ES-I3 (cell line): Measurements from ENCODE around the gene ZC3H18.

Experiments
- H3K36me3 ChIP-seq: 2 replicates; pipeline ENCODE4 v1.6.1; 2013; ENCODE audit warnings: mild to moderate bottlenecking, low read length, control low read depth, moderate library complexity; ENCODE audit not compliant: insufficient read depth
- H3K4me1 ChIP-seq: 2 replicates; pipeline ENCODE4 v1.6.1; 2013; ENCODE audit warnings: mild to moderate bottlenecking, control low read depth, low read length; ENCODE audit not compliant: insufficient read depth
- H3K9ac ChIP-seq: 2 replicates; pipeline ENCODE4 v1.6.1; 2013; ENCODE audit warnings: low read depth, mild to moderate bottlenecking, low read length, moderate library complexity
- H3K9me3 ChIP-seq: 2 replicates; pipeline ENCODE4 v1.6.1; 2013; ENCODE audit warnings: mild to moderate bottlenecking, low read length, moderate library complexity; ENCODE audit not compliant: control insufficient read depth, insufficient read depth

Gene ZC3H18

GRCh38 chr16:88552815-88553214 is 17.4 kb upstream of the ZC3H18 start:
- Histone ChIP-seq H3K9ac (no peak overlapping the region), H3K4me1 (0 out of 2 replicates have a peak, but pooled peaks cover 3% of the 10 kb centered on the region)

GRCh38 chr16:88553739-88554138 is 16.5 kb upstream of the ZC3H18 start:
- no peak overlapping the region for H3K9ac ChIP-seq
- 0 out of 2 replicates have a peak, but pooled peaks cover 3% of the 10 kb centered on the region for H3K4me1 ChIP-seq
- no peaks in the 10 kb centered on the region for H3K9me3 ChIP-seq
- no peaks in the 10 kb centered on the region for H3K36me3 ChIP-seq

More at GRCh38 chr16:88552815-88553214, 17.4 kb upstream of the ZC3H18 start:
- H3K36me3 ChIP-seq = no peaks in the 10 kb centered on the region
- no peaks in the 10 kb centered on the region for H3K9me3 ChIP-seq

GRCh38 chr16:88554711-88555264 is 15.4 kb upstream of the ZC3H18 start:
- 0 out of 2 replicates have a peak, but pooled peaks cover 3% of the 10 kb centered on the region for H3K4me1 ChIP-seq
- H3K9me3 ChIP-seq = no peaks in the 10 kb centered on the region
- no peaks in the 10 kb centered on the region for H3K36me3 ChIP-seq
- no peak overlapping the region for H3K9ac ChIP-seq

GRCh38 chr16:88556294-88556988 is 13.8 kb upstream of the ZC3H18 start:
- Histone ChIP-seq H3K4me1 (0 out of 2 replicates have a peak, but pooled peaks cover 3% of the 10 kb centered on the region), H3K9me3 (no peaks in the 10 kb centered on the region), H3K9ac (no peak overlapping the region), H3K36me3 (no peaks in the 10 kb centered on the region)

GRCh38 chr16:88558457-88559442 is 11.5 kb upstream of the ZC3H18 start:
- no peaks in the 10 kb centered on the region for H3K9me3 ChIP-seq
- H3K36me3 ChIP-seq = no peaks in the 10 kb centered on the region
- 0 out of 2 replicates have a peak, but pooled peaks cover 3% of the 10 kb centered on the region for H3K4me1 ChIP-seq
- no peak overlapping the region for H3K9ac ChIP-seq

- Histone ChIP-seq H3K9ac (no peak overlapping the region), H3K9me3 (no peaks in the 10 kb centered on the region), H3K36me3 (no peaks in the 10 kb centered on the region), H3K4me1 (no peaks in the 10 kb centered on the region)
Observed at GRCh38 chr16:88560714-88561484, 9.3 kb upstream of the ZC3H18 start.

- H3K36me3 ChIP-seq = no peaks in the 10 kb centered on the region
- H3K9ac ChIP-seq = peak overlapping the region; percentile 28; the same call in 1 of the 2 replicates
- no peaks in the 10 kb centered on the region for H3K4me1 ChIP-seq
- H3K9me3 ChIP-seq = no peaks in the 10 kb centered on the region
Observed at GRCh38 chr16:88561485-88562359, 8.5 kb upstream of the ZC3H18 start.

- Histone ChIP-seq H3K9ac (no peak overlapping the region), H3K4me1 (peaks cover under 1% of the 10 kb centered on the region; the same call in 1 of the 2 replicates), H3K9me3 (no peaks in the 10 kb centered on the region)
Observed at GRCh38 chr16:88566158-88566557, 4.0 kb upstream of the ZC3H18 start.

GRCh38 chr16:88568710-88569613 is 1.2 kb upstream of the ZC3H18 start:
- no peaks in the 10 kb centered on the region for H3K9me3 ChIP-seq
- peak overlapping the region; percentile 97 for H3K9ac ChIP-seq
- peaks cover 6% of the 10 kb centered on the region for H3K4me1 ChIP-seq
- no peaks in the 10 kb centered on the region for H3K36me3 ChIP-seq

More at GRCh38 chr16:88566158-88566557, 4.0 kb upstream of the ZC3H18 start:
- H3K36me3 ChIP-seq = no peaks in the 10 kb centered on the region

- peak overlapping the region; percentile 97 for H3K9ac ChIP-seq
- peaks cover 6% of the 10 kb centered on the region for H3K4me1 ChIP-seq
- no peaks in the 10 kb centered on the region for H3K9me3 ChIP-seq
- no peaks in the 10 kb centered on the region for H3K36me3 ChIP-seq
Observed at GRCh38 chr16:88569614-88569984, 604 bp upstream of the ZC3H18 start.

- H3K36me3 ChIP-seq = no peaks in the 10 kb centered on the region
- H3K4me1 ChIP-seq = peaks cover 6% of the 10 kb centered on the region
- H3K9ac ChIP-seq = peak overlapping the region; percentile 97
- no peaks in the 10 kb centered on the region for H3K9me3 ChIP-seq
Observed at GRCh38 chr16:88570691-88571092, 489 bp downstream of the ZC3H18 start.

GRCh38 chr16:88575251-88575650 is 5.0 kb downstream of the ZC3H18 start:
- Histone ChIP-seq H3K36me3 (peaks cover 16% of the 10 kb centered on the region), H3K4me1 (peaks cover 6% of the 10 kb centered on the region), H3K9me3 (no peaks in the 10 kb centered on the region), H3K9ac (no peak overlapping the region)
